Stomach smooth muscle (tissue), 2 donors: ENCODE measurements around the gene SLC30A1.
"Not testable (repeated sequence)": the region's sequence is repeated elsewhere in the genome, so short reads cannot be mapped to it uniquely, and the experiment has no call there.

ENCODE experiments used
- H3K27ac ChIP-seq: one replicate; pipeline ENCODE4 v1.7.0; 2013; ENCODE audit warnings: mild to moderate bottlenecking, low read length, inconsistent platforms
- H3K27me3 ChIP-seq, 2 donors: one replicate each; pipeline ENCODE4 v1.7.0; 2013; ENCODE audit warnings: low read length in 2 of 2; ENCODE audit not compliant: insufficient read depth in 2 of 2, control insufficient read depth in 1 of 2
- H3K36me3 ChIP-seq, 2 donors: one replicate each; pipeline ENCODE4 v1.7.0; 2013; ENCODE audit warnings: low read length in 2 of 2; ENCODE audit not compliant: control insufficient read depth in 2 of 2, insufficient read depth in 2 of 2
- H3K4me1 ChIP-seq: one replicate; pipeline ENCODE4 v1.7.0; 2013; ENCODE audit warnings: low read length; ENCODE audit not compliant: control insufficient read depth, insufficient read depth
- H3K4me3 ChIP-seq, 2 donors: one replicate each; pipeline ENCODE4 v1.7.0; 2013; ENCODE audit warnings: low read length in 2 of 2
- H3K9ac ChIP-seq, 2 donors: one replicate each; pipeline ENCODE4 v1.7.0; 2013; ENCODE audit warnings: low read length in 2 of 2, mild to moderate bottlenecking in 1 of 2
- H3K9me3 ChIP-seq, 2 donors: one replicate each; pipeline ENCODE4 v1.7.0; 2013; ENCODE audit warnings: low read length in 2 of 2; ENCODE audit not compliant: control insufficient read depth in 2 of 2
- donor health status: healthy.
- donor health status: Pancreatic carcinoma.

SLC30A1 gene

GRCh38 chr1:211541720-211542477 lies 37.1 kb downstream of the SLC30A1 start:
- H3K9me3 ChIP-seq = no peaks in the 10 kb centered on the region
- H3K27me3 ChIP-seq = peaks cover 0 to 4% of the 10 kb centered on the region in 2 donors
- H3K4me3 ChIP-seq = no peak overlapping the region
- H3K4me1 ChIP-seq = no peaks in the 10 kb centered on the region
- no peaks in the 10 kb centered on the region for H3K36me3 ChIP-seq
- H3K27ac ChIP-seq = no peak overlapping the region
- no peak overlapping the region for H3K9ac ChIP-seq

DNA sequence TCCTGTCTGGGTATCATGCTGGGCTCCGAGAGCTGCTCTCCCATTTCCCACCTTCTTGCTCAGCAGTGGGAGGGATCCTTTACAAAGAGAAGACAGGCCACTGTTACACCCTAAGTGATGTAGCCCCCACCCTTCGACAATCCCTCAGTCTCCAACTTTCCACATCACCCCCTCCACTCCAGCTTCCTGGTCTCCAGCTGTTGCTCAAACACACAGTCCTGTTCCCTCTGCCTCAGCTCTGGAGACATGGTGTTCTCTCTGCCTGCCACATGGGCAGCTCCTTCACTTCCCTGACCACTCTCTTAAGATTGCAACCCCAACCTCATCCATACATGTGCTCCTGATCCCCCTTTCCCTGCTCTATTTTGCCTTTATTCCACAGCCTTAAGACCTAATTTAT lies 37.7 kb downstream of the SLC30A1 start:
- Histone ChIP-seq H3K4me3 (no peak overlapping the region), H3K27me3 (peaks cover 0 to 4% of the 10 kb centered on the region in 2 donors), H3K36me3 (no peaks in the 10 kb centered on the region), H3K27ac (no peak overlapping the region), H3K9me3 (no peaks in the 10 kb centered on the region), H3K4me1 (no peaks in the 10 kb centered on the region), H3K9ac (no peak overlapping the region)

GRCh38 chr1:211540824-211541223 lies 38.1 kb downstream of the SLC30A1 start:
- not testable (repeated sequence) for H3K36me3 ChIP-seq, H3K27me3 ChIP-seq

GRCh38 chr1:211538287-211538686 lies 40.7 kb downstream of the SLC30A1 start:
- no peaks in the 10 kb centered on the region for H3K9me3 ChIP-seq
- no peaks in the 10 kb centered on the region for H3K4me1 ChIP-seq
- H3K27ac ChIP-seq = no peak overlapping the region
- no peak overlapping the region for H3K4me3 ChIP-seq
- no peaks in the 10 kb centered on the region for H3K36me3 ChIP-seq
- no peak overlapping the region for H3K9ac ChIP-seq
- no peaks in the 10 kb centered on the region for H3K27me3 ChIP-seq

More at GRCh38 chr1:211540824-211541223, 38.1 kb downstream of the SLC30A1 start:
- H3K9ac ChIP-seq, H3K27ac ChIP-seq, H3K4me1 ChIP-seq, H3K4me3 ChIP-seq, H3K9me3 ChIP-seq: not testable (repeated sequence)

DNA sequence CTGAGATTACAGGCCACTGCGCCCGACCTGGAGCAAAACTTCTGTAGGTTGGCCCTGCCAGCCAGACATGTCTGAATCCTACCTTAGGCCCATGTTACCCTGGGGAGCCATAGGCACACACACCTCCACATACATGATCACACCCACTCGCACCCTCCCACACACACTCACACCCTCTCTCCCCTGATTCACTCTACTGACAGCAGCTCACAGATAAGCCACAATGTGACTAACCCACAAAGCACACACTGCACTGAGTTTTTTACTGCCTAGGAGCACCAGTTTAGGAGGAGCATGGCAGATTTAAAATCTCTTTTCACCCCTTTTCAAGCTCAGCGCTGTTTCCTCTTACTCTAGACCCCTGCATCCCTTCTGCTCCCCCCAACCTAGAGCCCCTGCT lies 41.7 kb downstream of the SLC30A1 start:
- H3K4me3 ChIP-seq = no peak overlapping the region
- no peaks in the 10 kb centered on the region for H3K4me1 ChIP-seq
- H3K27me3 ChIP-seq = no peaks in the 10 kb centered on the region
- no peak overlapping the region for H3K9ac ChIP-seq
- H3K36me3 ChIP-seq = no peaks in the 10 kb centered on the region
- H3K27ac ChIP-seq = no peak overlapping the region
- no peaks in the 10 kb centered on the region for H3K9me3 ChIP-seq

- Histone ChIP-seq H3K9ac (no peak overlapping the region), H3K4me1 (no peaks in the 10 kb centered on the region), H3K27me3 (no peaks in the 10 kb centered on the region), H3K9me3 (no peaks in the 10 kb centered on the region), H3K4me3 (no peak overlapping the region), H3K36me3 (no peaks in the 10 kb centered on the region), H3K27ac (no peak overlapping the region)
Measured at GRCh38 chr1:211536606-211537005, 42.4 kb downstream of the SLC30A1 start.

DNA sequence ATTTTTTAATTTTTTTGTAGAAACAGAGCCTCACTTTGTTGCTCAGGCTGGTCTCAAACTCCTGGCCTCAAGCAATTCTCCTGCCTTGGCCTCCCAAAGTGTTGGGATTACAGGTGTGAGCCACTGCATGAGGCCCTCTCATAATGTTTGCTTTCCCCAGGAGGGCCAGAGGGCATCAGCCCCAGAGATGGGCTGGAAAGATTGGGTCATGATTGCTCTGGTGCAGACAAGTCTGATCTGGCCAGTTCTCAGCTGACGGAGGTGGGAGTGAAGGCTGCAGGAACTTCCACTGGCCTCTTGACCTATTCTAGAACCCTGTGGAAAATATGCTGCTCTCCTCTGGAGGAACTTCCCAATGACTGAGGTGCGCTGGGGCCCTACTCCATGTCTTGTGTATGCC lies 43.6 kb downstream of the SLC30A1 start:
- H3K9me3 ChIP-seq = no peaks in the 10 kb centered on the region
- no peak overlapping the region for H3K4me3 ChIP-seq
- no peaks in the 10 kb centered on the region for H3K36me3 ChIP-seq
- H3K27ac ChIP-seq = no peak overlapping the region
- no peaks in the 10 kb centered on the region for H3K4me1 ChIP-seq
- no peak overlapping the region for H3K9ac ChIP-seq
- no peaks in the 10 kb centered on the region for H3K27me3 ChIP-seq

- H3K4me3 ChIP-seq = no peak overlapping the region
- H3K27me3 ChIP-seq = no peaks in the 10 kb centered on the region
- H3K4me1 ChIP-seq = no peaks in the 10 kb centered on the region
- H3K36me3 ChIP-seq = no peaks in the 10 kb centered on the region
- H3K9ac ChIP-seq = no peak overlapping the region
- no peak overlapping the region for H3K27ac ChIP-seq
- no peaks in the 10 kb centered on the region for H3K9me3 ChIP-seq
Measured at GRCh38 chr1:211534545-211535291, 44.2 kb downstream of the SLC30A1 start.

GRCh38 chr1:211532088-211532444 lies 46.9 kb downstream of the SLC30A1 start:
- H3K27ac ChIP-seq = no peak overlapping the region
- H3K27me3 ChIP-seq = peaks cover 0 to 3% of the 10 kb centered on the region in 2 donors
- H3K36me3 ChIP-seq = no peaks in the 10 kb centered on the region
- no peaks in the 10 kb centered on the region for H3K4me1 ChIP-seq
- H3K4me3 ChIP-seq = no peak overlapping the region
- no peak overlapping the region for H3K9ac ChIP-seq
- H3K9me3 ChIP-seq = no peaks in the 10 kb centered on the region

DNA sequence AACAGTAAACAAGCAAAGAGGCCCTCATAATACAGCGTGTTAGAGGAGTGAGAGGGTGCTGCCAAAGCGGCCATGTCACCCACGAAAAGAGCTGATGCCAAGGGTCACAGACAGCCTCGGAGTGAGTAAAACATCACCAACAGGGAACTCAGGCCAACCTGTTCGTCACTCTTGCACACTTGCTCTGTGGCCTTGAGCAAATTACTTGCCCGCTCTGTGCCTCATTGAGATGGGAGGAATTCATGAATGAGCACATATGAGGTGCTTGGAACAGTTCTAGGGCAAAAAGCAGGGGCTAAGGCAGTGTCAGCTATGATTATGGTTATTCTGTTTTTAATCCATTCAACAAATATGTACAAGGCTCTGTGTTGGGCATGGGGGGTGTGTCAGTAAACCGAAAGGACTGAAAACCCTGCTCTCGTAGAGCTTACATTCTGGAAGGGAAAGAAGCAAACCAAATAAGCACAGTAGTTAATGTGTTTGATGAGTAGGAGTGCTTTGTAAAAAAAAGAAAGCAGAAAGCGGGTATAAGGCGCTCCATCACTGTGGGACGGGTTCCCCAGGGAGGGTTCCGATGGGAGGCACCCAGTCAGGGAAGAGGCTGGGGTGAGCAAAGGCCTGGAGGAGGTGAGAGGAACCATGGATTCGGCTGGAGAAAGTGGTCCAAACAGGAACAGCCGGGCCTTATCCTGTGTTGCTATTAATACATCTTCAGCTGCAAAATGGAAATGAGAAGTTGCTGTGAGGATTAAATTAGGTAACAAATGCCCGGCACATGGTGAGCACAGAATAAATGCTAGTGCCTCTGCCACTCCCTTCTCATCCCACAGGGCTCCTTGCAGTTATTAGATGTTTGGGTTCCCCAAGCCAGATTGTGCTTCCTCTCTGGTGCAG lies 47.5 kb downstream of the SLC30A1 start:
- H3K27ac ChIP-seq = no peak overlapping the region
- no peaks in the 10 kb centered on the region for H3K36me3 ChIP-seq
- no peak overlapping the region for H3K9ac ChIP-seq
- H3K4me3 ChIP-seq = no peak overlapping the region
- no peaks in the 10 kb centered on the region for H3K4me1 ChIP-seq
- peaks cover 0 to 3% of the 10 kb centered on the region in 2 donors for H3K27me3 ChIP-seq
- H3K9me3 ChIP-seq = no peaks in the 10 kb centered on the region
